OCI-LY7 (cell line): Measurements from ENCODE around the gene RFT1.

Experiments
- CTCF ChIP-seq: fragments of 200-600 bp; sonication (generic); conservative IDR thresholded peaks from 2 replicates; pipeline ENCODE4 v1.5.1; 2014; ENCODE audit warnings: mild to moderate bottlenecking, antibody characterized with exemption, low read length, moderate library complexity, mixed read lengths
- EZH2phosphoT487 ChIP-seq: fragments of 200-600 bp; sonication (generic); IDR thresholded peaks from 2 replicates; pipeline ENCODE4 v1.6.1; 2018; ENCODE audit warnings: low read depth, borderline replicate concordance, mild to moderate bottlenecking, mixed run types, antibody characterized with exemption, low read length, moderate library complexity, mixed read lengths

- TF ChIP-seq CTCF: 0 out of 2 replicates have a peak, but pooled peaks have one; percentile 25
- no peak for TF ChIP-seq EZH2phosphoT487
These were observed 73.8 kb downstream of the RFT1 start for GRCh38 chr3:53056442-53056841.
